Esophagus muscularis mucosa (tissue), 4 donors: Measurements from ENCODE around the gene PDE3A. TPM values are rescaled to one million over a fixed set of nuclear protein-coding genes. Genes with fewer than 3 reads are reported as not detected.

Experiments
- DNase-seq: peaks from one replicate; pipeline ENCODE4 v3.0.0-alpha.2; 2017; ENCODE audit errors: extremely low spot score
- H3K27ac ChIP-seq, 4 donors: fragments of 200-600 bp; sonication (generic); replicated peaks in 1 of 4; 1 replicate in 3 of 4; 2 replicates in 1 of 4; pipeline ENCODE4 v1.5.1; 2016 to 2019; ENCODE audit warnings: mild to moderate bottlenecking in 1 of 4
- H3K27me3 ChIP-seq, 4 donors: fragments of 200-600 bp; sonication (generic); one replicate each; pipeline versions ENCODE4 v1.5.1 to v1.6.0; 2016 to 2019
- H3K36me3 ChIP-seq, 4 donors: fragments of 200-600 bp; sonication (generic); one replicate each; pipeline ENCODE4 v1.5.1; 2016 to 2019
- H3K4me1 ChIP-seq, 4 donors: fragments of 200-600 bp; sonication (generic); one replicate each; pipeline ENCODE4 v1.5.1; 2016 to 2019
- H3K4me3 ChIP-seq, 4 donors: fragments of 200-600 bp; sonication (generic); 1 replicate in 2 of 4; 2 replicates in 2 of 4; pipeline ENCODE4 v1.5.1; 2016 to 2019; ENCODE audit warnings: mild to moderate bottlenecking in 4 of 4, moderate library complexity in 1 of 4
- H3K9me3 ChIP-seq, 4 donors: fragments of 200-600 bp; sonication (generic); 1 replicate in 3 of 4; 2 replicates in 1 of 4; pipeline ENCODE4 v1.5.1; 2016 to 2019
- CTCF ChIP-seq, 3 experiments: fragments of 200-600 bp in 2 of 3; fragments of 450-650 bp in 1 of 3; sonication (generic) in 2 of 3; IDR thresholded peaks; one replicate each; pipeline ENCODE4 v1.5.1; 2017 to 2019; ENCODE audit warnings: antibody characterized with exemption in 3 of 3, mild to moderate bottlenecking in 2 of 3, moderate library complexity in 1 of 3
- EP300 ChIP-seq: sonication (generic); formaldehyde crosslinking; IDR thresholded peaks from one replicate; pipeline ENCODE4 v1.6.1; 2017; ENCODE audit warnings: antibody characterized with exemption
- POLR2A ChIP-seq: fragments of 450-650 bp; IDR thresholded peaks from one replicate; pipeline ENCODE4 v1.6.1; 2017; ENCODE audit warnings: antibody characterized with exemption, moderate library complexity, mild to moderate bottlenecking, low read depth
- POLR2AphosphoS5 ChIP-seq, 2 donors: sonication (generic); formaldehyde crosslinking; IDR thresholded peaks; one replicate each; pipeline ENCODE4 v1.6.1; 2017; ENCODE audit warnings: antibody characterized with exemption in 2 of 2
- WGBS: methylation state at CpG from one replicate; pipeline ENCODE4 v1.1.5; 2018; 5-methylcytosine and 5-hydroxymethylcytosine counted together
- intact Hi-C: fragments of 100-400 bp; cut with DNase I; formaldehyde crosslinking; loops from one replicate; pipeline ENCODE4 v1.15.1; 2023
- total RNA-seq, 4 donors: library from RNA; depleted of rRNA; stranded (reverse); fragments of >200 nt; gene quantifications; one replicate each; pipeline versions ENCODE4 v1.1.0 to v1.2.1, GENCODE V29; 2016

Gene PDE3A
- total RNA-seq, 4 donors from 2014 or later, result 93.8 to 155 (median 106) TPM

GRCh38 chr12:20505056-20505455, 136.7 kb downstream of the PDE3A start:
- Histone ChIP-seq H3K4me1 (peaks cover 0 to 20% (median 8%) of the 10 kb centered on the region in 4 donors), H3K27ac (no peak overlapping the region), H3K4me3 (no peak overlapping the region), H3K9me3 (no peaks in the 10 kb centered on the region), H3K36me3 (no peaks in the 10 kb centered on the region), H3K27me3 (no peaks in the 10 kb centered on the region)
- TF ChIP-seq CTCF (IDR thresholded peaks at IDR 0.05) (no peak), POLR2AphosphoS5 (IDR thresholded peaks at IDR 0.05) (no peak), EP300 (no peak), POLR2A (no peak)
- intact Hi-C loops, result no loop called here
- no peak for DNase-seq

GRCh38 chr12:20507056-20507455, 138.7 kb downstream of the PDE3A start:
- H3K4me1 ChIP-seq, result peaks cover 5 to 20% (median 10%) of the 10 kb centered on the region in 4 donors
- DNase-seq, result no peak
- no peak for TF ChIP-seq POLR2AphosphoS5 (IDR thresholded peaks at IDR 0.05)
- TF ChIP-seq EP300, result no peak
- TF ChIP-seq CTCF (IDR thresholded peaks at IDR 0.05), result no peak
- TF ChIP-seq POLR2A, result no peak
- no peak overlapping the region for H3K4me3 ChIP-seq
- intact Hi-C loops, result no loop called here
- H3K27me3 ChIP-seq, result no peaks in the 10 kb centered on the region
- 79% methylated on average over 3 of the region's 3 CpGs for WGBS
- H3K9me3 ChIP-seq, result no peaks in the 10 kb centered on the region
- H3K27ac ChIP-seq, result no peak overlapping the region
- no peaks in the 10 kb centered on the region for H3K36me3 ChIP-seq

GRCh38 chr12:20507711-20508110, 139.4 kb downstream of the PDE3A start:
- Histone ChIP-seq H3K36me3 (no peaks in the 10 kb centered on the region), H3K27me3 (no peaks in the 10 kb centered on the region), H3K4me3 (no peak overlapping the region), H3K27ac (no peak overlapping the region), H3K4me1 (peaks cover 5 to 20% (median 10%) of the 10 kb centered on the region in 4 donors), H3K9me3 (no peaks in the 10 kb centered on the region)
- no peak for TF ChIP-seq POLR2A
- TF ChIP-seq EP300, result no peak
- TF ChIP-seq CTCF (IDR thresholded peaks at IDR 0.05), result no peak
- no peak for TF ChIP-seq POLR2AphosphoS5 (IDR thresholded peaks at IDR 0.05)
- intact Hi-C loops, result no loop called here
- 74% methylated on average over 4 of the region's 4 CpGs for WGBS
- DNase-seq, result no peak

GRCh38 chr12:20508359-20508758, 140.0 kb downstream of the PDE3A start:
- Histone ChIP-seq H3K27ac (no peak overlapping the region), H3K4me1 (peaks cover 5 to 20% (median 11%) of the 10 kb centered on the region in 4 donors), H3K36me3 (no peaks in the 10 kb centered on the region), H3K9me3 (no peaks in the 10 kb centered on the region), H3K27me3 (no peaks in the 10 kb centered on the region), H3K4me3 (no peak overlapping the region)
- 91% methylated on average over 4 of the region's 4 CpGs for WGBS
- TF ChIP-seq POLR2A, result no peak
- no peak for TF ChIP-seq CTCF (IDR thresholded peaks at IDR 0.05)
- TF ChIP-seq POLR2AphosphoS5 (IDR thresholded peaks at IDR 0.05), result no peak
- no peak for TF ChIP-seq EP300
- intact Hi-C loops, result no loop called here
- no peak for DNase-seq

- no peak for DNase-seq
- H3K27me3 ChIP-seq, result no peaks in the 10 kb centered on the region
- H3K36me3 ChIP-seq, result no peaks in the 10 kb centered on the region
- TF ChIP-seq EP300 (no peak), POLR2A (no peak), CTCF (IDR thresholded peaks at IDR 0.05) (no peak)
- no peak overlapping the region for H3K27ac ChIP-seq
- H3K4me3 ChIP-seq, result no peak overlapping the region
- intact Hi-C loops, result no loop called here
- WGBS, result 94% methylated on average over 5 of the region's 5 CpGs
- peaks cover 5 to 21% (median 17%) of the 10 kb centered on the region in 4 donors for H3K4me1 ChIP-seq
- no peaks in the 10 kb centered on the region for H3K9me3 ChIP-seq
Observed at GRCh38 chr12:20508962-20509361, 140.6 kb downstream of the PDE3A start.
